Measurements from ENCODE around the gene SP1. TPM values are rescaled to one million over a fixed set of nuclear protein-coding genes. Genes with fewer than 3 reads are reported as not detected.

SP1 gene
- total and polyA plus RNA-seq, 2 experiments from 2014 or later: 11.1 to 68.4 TPM

DNA sequence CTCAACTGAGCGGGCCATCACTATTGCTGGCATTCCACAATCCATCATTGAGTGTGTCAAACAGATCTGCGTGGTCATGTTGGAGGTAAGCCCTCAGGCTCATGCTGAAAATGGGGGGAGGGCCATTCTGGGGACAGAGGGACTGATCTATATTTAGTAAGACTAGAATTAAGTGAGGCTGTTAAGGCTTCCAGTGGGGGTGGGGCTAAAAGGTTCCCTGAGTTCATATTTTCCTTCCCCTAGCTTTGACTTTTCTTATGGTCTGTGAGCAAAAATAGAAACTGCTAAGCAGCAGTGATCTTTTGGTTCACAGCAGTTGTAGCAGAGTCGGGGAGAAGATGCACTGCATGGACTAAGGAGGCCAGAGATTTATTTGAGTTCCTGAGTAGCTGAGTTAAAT is 81.1 kb downstream of the SP1 start:
- Histone ChIP-seq H3K27ac (ENCODE audit: low read depth) (peak overlapping the region; percentile 68; the same call in 1 of the 2 replicates), H3K4me2 (no peak overlapping the region), H4K20me1 (replicated peaks; ENCODE audit: insufficient read depth) (peaks cover 89% of the 10 kb centered on the region), H3K79me2 (replicated peaks; ENCODE audit: insufficient read depth) (peaks cover 97% of the 10 kb centered on the region), H2AFZ (no peak overlapping the region), H3K4me1 (ENCODE audit: insufficient read depth) (peaks cover 11% of the 10 kb centered on the region; the same call in 1 of the 2 replicates), H3K27me3 (ENCODE audit: insufficient read depth) (no peaks in the 10 kb centered on the region), H3K9me2 (ENCODE audit: insufficient read depth) (no peaks in the 10 kb centered on the region), H3K4me3 (no peak overlapping the region), H3F3A (replicated peaks; ENCODE audit: low read depth) (peaks cover 59% of the 10 kb centered on the region), H3K36me3 (ENCODE audit: insufficient read depth) (peaks cover 97% of the 10 kb centered on the region)
- H3K4me1 Mint-ChIP-seq: peaks cover 52% of the 10 kb centered on the region
- H3K4me3 Mint-ChIP-seq: no peak overlapping the region
- no peak overlapping the region for H3K27ac Mint-ChIP-seq
- TF ChIP-seq CREB1 (CRISPR knock-in tag; IDR thresholded peaks at IDR 0.05; ENCODE audit: low read depth) (no peak), EZH2 (IDR thresholded peaks at IDR 0.05; ENCODE audit: low read depth, unreplicated experiment) (no peak), EZH2phosphoT487 (IDR thresholded peaks at IDR 0.05; ENCODE audit: unreplicated experiment) (no peak), ZNF331 (CRISPR knock-in tag; IDR thresholded peaks at IDR 0.05; ENCODE audit: low read depth) (no peak), JUNB (IDR thresholded peaks at IDR 0.05; ENCODE audit: unreplicated experiment) (no peak), STAT1 (IDR thresholded peaks at IDR 0.05; ENCODE audit: unreplicated experiment) (no peak), ZNF114 (CRISPR knock-in tag; IDR thresholded peaks at IDR 0.05) (no peak), NANOG (IDR thresholded peaks at IDR 0.05; ENCODE audit: borderline replicate concordance) (no peak), POLR2AphosphoS5 (IDR thresholded peaks at IDR 0.05; ENCODE audit: low read depth) (no peak)
- TF ChIP-seq, protein P1, sequence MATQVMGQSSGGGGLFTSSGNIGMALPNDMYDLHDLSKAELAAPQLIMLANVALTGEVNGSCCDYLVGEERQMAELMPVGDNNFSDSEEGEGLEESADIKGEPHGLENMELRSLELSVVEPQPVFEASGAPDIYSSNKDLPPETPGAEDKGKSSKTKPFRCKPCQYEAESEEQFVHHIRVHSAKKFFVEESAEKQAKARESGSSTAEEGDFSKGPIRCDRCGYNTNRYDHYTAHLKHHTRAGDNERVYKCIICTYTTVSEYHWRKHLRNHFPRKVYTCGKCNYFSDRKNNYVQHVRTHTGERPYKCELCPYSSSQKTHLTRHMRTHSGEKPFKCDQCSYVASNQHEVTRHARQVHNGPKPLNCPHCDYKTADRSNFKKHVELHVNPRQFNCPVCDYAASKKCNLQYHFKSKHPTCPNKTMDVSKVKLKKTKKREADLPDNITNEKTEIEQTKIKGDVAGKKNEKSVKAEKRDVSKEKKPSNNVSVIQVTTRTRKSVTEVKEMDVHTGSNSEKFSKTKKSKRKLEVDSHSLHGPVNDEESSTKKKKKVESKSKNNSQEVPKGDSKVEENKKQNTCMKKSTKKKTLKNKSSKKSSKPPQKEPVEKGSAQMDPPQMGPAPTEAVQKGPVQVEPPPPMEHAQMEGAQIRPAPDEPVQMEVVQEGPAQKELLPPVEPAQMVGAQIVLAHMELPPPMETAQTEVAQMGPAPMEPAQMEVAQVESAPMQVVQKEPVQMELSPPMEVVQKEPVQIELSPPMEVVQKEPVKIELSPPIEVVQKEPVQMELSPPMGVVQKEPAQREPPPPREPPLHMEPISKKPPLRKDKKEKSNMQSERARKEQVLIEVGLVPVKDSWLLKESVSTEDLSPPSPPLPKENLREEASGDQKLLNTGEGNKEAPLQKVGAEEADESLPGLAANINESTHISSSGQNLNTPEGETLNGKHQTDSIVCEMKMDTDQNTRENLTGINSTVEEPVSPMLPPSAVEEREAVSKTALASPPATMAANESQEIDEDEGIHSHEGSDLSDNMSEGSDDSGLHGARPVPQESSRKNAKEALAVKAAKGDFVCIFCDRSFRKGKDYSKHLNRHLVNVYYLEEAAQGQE (IDR thresholded peaks at IDR 0.05; ENCODE audit: unreplicated experiment): no peak
- TF ChIP-seq, protein P2, sequence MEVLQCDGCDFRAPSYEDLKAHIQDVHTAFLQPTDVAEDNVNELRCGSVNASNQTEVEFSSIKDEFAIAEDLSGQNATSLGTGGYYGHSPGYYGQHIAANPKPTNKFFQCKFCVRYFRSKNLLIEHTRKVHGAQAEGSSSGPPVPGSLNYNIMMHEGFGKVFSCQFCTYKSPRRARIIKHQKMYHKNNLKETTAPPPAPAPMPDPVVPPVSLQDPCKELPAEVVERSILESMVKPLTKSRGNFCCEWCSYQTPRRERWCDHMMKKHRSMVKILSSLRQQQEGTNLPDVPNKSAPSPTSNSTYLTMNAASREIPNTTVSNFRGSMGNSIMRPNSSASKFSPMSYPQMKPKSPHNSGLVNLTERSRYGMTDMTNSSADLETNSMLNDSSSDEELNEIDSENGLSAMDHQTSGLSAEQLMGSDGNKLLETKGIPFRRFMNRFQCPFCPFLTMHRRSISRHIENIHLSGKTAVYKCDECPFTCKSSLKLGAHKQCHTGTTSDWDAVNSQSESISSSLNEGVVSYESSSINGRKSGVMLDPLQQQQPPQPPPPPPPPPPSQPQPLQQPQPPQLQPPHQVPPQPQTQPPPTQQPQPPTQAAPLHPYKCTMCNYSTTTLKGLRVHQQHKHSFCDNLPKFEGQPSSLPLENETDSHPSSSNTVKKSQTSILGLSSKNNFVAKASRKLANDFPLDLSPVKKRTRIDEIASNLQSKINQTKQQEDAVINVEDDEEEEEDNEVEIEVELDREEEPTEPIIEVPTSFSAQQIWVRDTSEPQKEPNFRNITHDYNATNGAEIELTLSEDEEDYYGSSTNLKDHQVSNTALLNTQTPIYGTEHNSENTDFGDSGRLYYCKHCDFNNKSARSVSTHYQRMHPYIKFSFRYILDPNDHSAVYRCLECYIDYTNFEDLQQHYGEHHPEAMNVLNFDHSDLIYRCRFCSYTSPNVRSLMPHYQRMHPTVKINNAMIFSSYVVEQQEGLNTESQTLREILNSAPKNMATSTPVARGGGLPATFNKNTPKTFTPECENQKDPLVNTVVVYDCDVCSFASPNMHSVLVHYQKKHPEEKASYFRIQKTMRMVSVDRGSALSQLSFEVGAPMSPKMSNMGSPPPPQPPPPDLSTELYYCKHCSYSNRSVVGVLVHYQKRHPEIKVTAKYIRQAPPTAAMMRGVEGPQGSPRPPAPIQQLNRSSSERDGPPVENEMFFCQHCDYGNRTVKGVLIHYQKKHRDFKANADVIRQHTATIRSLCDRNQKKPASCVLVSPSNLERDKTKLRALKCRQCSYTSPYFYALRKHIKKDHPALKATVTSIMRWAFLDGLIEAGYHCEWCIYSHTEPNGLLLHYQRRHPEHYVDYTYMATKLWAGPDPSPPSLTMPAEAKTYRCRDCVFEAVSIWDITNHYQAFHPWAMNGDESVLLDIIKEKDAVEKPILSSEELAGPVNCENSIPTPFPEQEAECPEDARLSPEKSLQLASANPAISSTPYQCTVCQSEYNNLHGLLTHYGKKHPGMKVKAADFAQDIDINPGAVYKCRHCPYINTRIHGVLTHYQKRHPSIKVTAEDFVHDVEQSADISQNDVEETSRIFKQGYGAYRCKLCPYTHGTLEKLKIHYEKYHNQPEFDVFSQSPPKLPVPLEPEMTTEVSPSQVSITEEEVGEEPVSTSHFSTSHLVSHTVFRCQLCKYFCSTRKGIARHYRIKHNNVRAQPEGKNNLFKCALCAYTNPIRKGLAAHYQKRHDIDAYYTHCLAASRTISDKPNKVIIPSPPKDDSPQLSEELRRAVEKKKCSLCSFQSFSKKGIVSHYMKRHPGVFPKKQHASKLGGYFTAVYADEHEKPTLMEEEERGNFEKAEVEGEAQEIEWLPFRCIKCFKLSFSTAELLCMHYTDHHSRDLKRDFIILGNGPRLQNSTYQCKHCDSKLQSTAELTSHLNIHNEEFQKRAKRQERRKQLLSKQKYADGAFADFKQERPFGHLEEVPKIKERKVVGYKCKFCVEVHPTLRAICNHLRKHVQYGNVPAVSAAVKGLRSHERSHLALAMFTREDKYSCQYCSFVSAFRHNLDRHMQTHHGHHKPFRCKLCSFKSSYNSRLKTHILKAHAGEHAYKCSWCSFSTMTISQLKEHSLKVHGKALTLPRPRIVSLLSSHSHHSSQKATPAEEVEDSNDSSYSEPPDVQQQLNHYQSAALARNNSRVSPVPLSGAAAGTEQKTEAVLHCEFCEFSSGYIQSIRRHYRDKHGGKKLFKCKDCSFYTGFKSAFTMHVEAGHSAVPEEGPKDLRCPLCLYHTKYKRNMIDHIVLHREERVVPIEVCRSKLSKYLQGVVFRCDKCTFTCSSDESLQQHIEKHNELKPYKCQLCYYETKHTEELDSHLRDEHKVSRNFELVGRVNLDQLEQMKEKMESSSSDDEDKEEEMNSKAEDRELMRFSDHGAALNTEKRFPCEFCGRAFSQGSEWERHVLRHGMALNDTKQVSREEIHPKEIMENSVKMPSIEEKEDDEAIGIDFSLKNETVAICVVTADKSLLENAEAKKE (CRISPR knock-in tag; IDR thresholded peaks at IDR 0.05): no peak
- TF ChIP-seq, protein P3, sequence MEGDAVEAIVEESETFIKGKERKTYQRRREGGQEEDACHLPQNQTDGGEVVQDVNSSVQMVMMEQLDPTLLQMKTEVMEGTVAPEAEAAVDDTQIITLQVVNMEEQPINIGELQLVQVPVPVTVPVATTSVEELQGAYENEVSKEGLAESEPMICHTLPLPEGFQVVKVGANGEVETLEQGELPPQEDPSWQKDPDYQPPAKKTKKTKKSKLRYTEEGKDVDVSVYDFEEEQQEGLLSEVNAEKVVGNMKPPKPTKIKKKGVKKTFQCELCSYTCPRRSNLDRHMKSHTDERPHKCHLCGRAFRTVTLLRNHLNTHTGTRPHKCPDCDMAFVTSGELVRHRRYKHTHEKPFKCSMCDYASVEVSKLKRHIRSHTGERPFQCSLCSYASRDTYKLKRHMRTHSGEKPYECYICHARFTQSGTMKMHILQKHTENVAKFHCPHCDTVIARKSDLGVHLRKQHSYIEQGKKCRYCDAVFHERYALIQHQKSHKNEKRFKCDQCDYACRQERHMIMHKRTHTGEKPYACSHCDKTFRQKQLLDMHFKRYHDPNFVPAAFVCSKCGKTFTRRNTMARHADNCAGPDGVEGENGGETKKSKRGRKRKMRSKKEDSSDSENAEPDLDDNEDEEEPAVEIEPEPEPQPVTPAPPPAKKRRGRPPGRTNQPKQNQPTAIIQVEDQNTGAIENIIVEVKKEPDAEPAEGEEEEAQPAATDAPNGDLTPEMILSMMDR (conservative IDR thresholded peaks at IDR 0.05; ENCODE audit: low read depth in 2 of 2): no peak
- TF ChIP-seq, protein P4, sequence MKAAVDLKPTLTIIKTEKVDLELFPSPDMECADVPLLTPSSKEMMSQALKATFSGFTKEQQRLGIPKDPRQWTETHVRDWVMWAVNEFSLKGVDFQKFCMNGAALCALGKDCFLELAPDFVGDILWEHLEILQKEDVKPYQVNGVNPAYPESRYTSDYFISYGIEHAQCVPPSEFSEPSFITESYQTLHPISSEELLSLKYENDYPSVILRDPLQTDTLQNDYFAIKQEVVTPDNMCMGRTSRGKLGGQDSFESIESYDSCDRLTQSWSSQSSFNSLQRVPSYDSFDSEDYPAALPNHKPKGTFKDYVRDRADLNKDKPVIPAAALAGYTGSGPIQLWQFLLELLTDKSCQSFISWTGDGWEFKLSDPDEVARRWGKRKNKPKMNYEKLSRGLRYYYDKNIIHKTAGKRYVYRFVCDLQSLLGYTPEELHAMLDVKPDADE (IDR thresholded peaks at IDR 0.05): no peak
- H3K9me3 Mint-ChIP-seq: no peaks in the 10 kb centered on the region
- DNase-seq (ENCODE audit: low spot score) (no peak), ATAC-seq (no peak)
- peaks cover 9% of the 10 kb centered on the region for H3K27me3 Mint-ChIP-seq (ENCODE audit: insufficient read depth, low read depth, poor library complexity)
- peaks cover 99% of the 10 kb centered on the region for H3K36me3 Mint-ChIP-seq (ENCODE audit: low read depth)

Data from GM23338 (cell line).